HL-60 (cell line): ENCODE data around the gene ABCG1.

Source experiments
- DNase-seq, 2 experiments: peaks; one replicate each; pipeline ENCODE4 v3.0.0-alpha.2; 2010 to 2020; ENCODE audit warnings: low read depth in 1 of 2, low spot score in 1 of 2
- H3K27ac ChIP-seq: fragments of 250-450 bp; sonication (Bioruptor Pico); replicated peaks from 2 replicates; pipeline ENCODE4 v1.5.1; 2020; ENCODE audit warnings: mild to moderate bottlenecking, moderate library complexity
- H3K27me3 ChIP-seq: fragments of 250-450 bp; sonication (Bioruptor Pico); 2 replicates; pipeline ENCODE4 v1.5.1; 2021; ENCODE audit warnings: mild to moderate bottlenecking, moderate library complexity; ENCODE audit not compliant: insufficient read depth, poor library complexity, severe bottlenecking
- H3K4me3 ChIP-seq: replicated peaks from 2 replicates; pipeline ENCODE4 v1.5.1; 2011; ENCODE audit warnings: mild to moderate bottlenecking, control low read depth, low read length; ENCODE audit not compliant: insufficient read depth
- CTCF ChIP-seq: IDR thresholded peaks from one replicate; pipeline ENCODE4 v1.5.1; 2011; ENCODE audit warnings: low read length, control low read depth, inconsistent platforms; ENCODE audit not compliant: insufficient read depth
- GABPA ChIP-seq: IDR thresholded peaks from 2 replicates; pipeline ENCODE4 v1.6.1; 2012; ENCODE audit warnings: low read depth
- POLR2AphosphoS5 ChIP-seq: IDR thresholded peaks from 2 replicates; pipeline ENCODE4 v1.6.1; 2012; ENCODE audit warnings: low read depth
- REST ChIP-seq: IDR thresholded peaks from 2 replicates; pipeline ENCODE4 v1.6.1; 2012; ENCODE audit warnings: low read depth; ENCODE audit not compliant: insufficient replicate concordance
- SPI1 ChIP-seq: IDR thresholded peaks from 2 replicates; pipeline ENCODE4 v1.6.1; 2012; ENCODE audit warnings: low read depth, mild to moderate bottlenecking, borderline replicate concordance

The ABCG1 gene

GRCh38 chr21:42321845-42322244 is 102.9 kb downstream of the ABCG1 start:
- TF ChIP-seq SPI1 (no peak), CTCF (no peak), REST (no peak), GABPA (no peak), POLR2AphosphoS5 (no peak)
- Histone ChIP-seq H3K27ac (no peak overlapping the region), H3K27me3 (no peaks in the 10 kb centered on the region), H3K4me3 (no peak overlapping the region)
- no peak for DNase-seq

- Histone ChIP-seq H3K27me3 (no peaks in the 10 kb centered on the region), H3K4me3 (no peak overlapping the region), H3K27ac (no peak overlapping the region)
- no peak for DNase-seq
- TF ChIP-seq SPI1 = no peak
- no peak for TF ChIP-seq REST
- no peak for TF ChIP-seq CTCF
- TF ChIP-seq GABPA = no peak
- TF ChIP-seq POLR2AphosphoS5 = no peak
Measured at GRCh38 chr21:42324896-42325295, 106.0 kb downstream of the ABCG1 start.

GRCh38 chr21:42330380-42331371 is 111.7 kb downstream of the ABCG1 start:
- Histone ChIP-seq H3K4me3 (no peak overlapping the region), H3K27ac (no peak overlapping the region), H3K27me3 (no peaks in the 10 kb centered on the region)
- TF ChIP-seq GABPA (no peak), SPI1 (no peak), REST (no peak), POLR2AphosphoS5 (no peak), CTCF (no peak)
- no peak for DNase-seq
